ENCODE results near the gene ANKS1B.
"Not testable (repeated sequence)": the region's sequence is repeated elsewhere in the genome, so short reads cannot be mapped to it uniquely, and the experiment has no call there.

ANKS1B gene

DNA sequence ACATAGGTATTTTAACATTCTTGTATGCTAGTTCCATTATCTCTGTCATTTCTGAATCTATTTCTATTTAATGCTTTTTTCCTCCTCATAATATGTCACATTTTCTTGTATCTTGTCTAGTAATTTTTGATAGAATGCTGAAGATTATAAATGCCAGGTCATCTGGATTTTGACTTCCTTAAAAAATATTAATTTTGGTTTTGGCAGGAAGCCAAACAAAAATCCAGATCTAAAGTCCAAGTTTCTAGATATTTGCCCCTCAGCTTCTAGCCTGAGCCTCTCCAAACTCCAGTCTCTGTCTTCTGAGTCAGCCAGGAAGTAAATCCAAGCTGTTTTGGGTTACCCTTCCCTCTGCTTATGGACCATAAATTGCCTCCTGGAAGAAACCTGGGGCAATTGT lies 1004.2 kb downstream of the ANKS1B start:
- Histone ChIP-seq H3K4me3 (ENCODE audit: low read length) (no peak overlapping the region), H3K36me3 (ENCODE audit: insufficient read depth, low read length) (no peaks in the 10 kb centered on the region), H3K4me1 (ENCODE audit: insufficient read depth, low read length) (no peaks in the 10 kb centered on the region), H3K9me3 (ENCODE audit: low read length) (no peaks in the 10 kb centered on the region), H3K27me3 (ENCODE audit: insufficient read depth, low read length) (no peaks in the 10 kb centered on the region), H2AFZ (ENCODE audit: low read depth, low read length) (no peak overlapping the region)

GRCh38 chr12:98977186-98977585 lies 1007.5 kb downstream of the ANKS1B start:
- H2AFZ ChIP-seq (ENCODE audit: low read depth, low read length), result no peak overlapping the region

DNA sequence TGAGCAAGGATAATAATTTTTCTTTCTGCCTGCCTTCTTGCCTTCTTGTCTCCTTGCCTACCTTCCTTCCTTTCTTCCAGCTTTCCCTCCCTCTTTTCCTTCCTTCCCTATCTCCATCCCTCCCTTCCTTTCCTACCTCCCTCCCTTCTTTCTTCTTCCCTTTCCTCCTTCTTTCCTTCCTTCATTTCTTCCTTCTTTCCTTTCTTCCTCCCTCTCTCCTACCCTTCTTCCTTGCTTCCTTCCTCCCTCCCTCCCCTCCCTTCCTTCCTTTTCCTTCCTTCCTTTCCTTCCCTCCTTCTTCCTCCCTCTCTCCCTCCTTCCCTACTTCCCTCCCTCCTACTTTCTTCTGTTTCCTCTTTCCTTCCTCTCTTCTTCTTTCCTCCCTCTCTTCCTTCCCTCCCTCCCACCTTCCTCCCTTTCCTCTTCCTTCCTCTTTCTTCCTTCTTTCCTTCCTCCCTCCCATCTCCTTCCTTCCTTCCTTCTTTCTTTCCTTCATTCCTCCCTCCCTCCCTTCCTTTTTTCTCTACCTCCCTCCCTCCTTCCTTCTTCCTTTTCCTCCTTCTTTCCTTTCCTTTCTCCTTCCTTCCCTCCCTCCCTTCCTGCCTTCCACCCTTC lies 1009.9 kb downstream of the ANKS1B start:
- H3K9me3 ChIP-seq (ENCODE audit: low read length), result no peaks in the 10 kb centered on the region
- no peak overlapping the region for H3K4me3 ChIP-seq (ENCODE audit: low read length)
- no peaks in the 10 kb centered on the region for H3K27me3 ChIP-seq (ENCODE audit: insufficient read depth, low read length)
- no peaks in the 10 kb centered on the region for H3K36me3 ChIP-seq (ENCODE audit: insufficient read depth, low read length)
- no peaks in the 10 kb centered on the region for H3K4me1 ChIP-seq (ENCODE audit: insufficient read depth, low read length)
- no peak overlapping the region for H2AFZ ChIP-seq (ENCODE audit: low read depth, low read length)

More at GRCh38 chr12:98977186-98977585, 1007.5 kb downstream of the ANKS1B start:
- no peaks in the 10 kb centered on the region for H3K27me3 ChIP-seq (ENCODE audit: insufficient read depth, low read length)
- no peak overlapping the region for H3K4me3 ChIP-seq (ENCODE audit: low read length)
- no peaks in the 10 kb centered on the region for H3K36me3 ChIP-seq (ENCODE audit: insufficient read depth, low read length)
- H3K9me3 ChIP-seq (ENCODE audit: low read length), result no peaks in the 10 kb centered on the region
- no peaks in the 10 kb centered on the region for H3K4me1 ChIP-seq (ENCODE audit: insufficient read depth, low read length)

DNA sequence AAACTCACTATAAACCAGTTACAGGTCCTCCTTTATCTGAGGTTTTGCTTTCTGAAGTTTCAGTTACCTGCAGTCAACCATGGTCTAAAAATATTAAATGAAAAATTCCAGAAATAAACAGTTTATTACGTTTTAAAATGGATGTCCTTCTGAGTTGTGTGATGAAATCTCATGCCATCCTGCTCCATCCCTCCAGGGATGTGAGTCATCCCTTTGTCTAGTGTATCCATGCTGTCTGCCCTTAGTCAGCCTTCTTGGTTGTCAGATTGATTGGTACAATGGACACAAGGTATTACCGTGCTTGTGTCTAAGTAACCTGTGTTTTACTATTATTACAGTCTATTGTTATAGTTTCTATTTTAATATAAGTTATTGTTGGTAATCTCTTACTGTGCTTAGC lies 1011.3 kb downstream of the ANKS1B start:
- H3K4me3 ChIP-seq (ENCODE audit: low read length), result no peak overlapping the region
- H2AFZ ChIP-seq (ENCODE audit: low read depth, low read length), result no peak overlapping the region
- H3K4me1 ChIP-seq (ENCODE audit: insufficient read depth, low read length), result no peaks in the 10 kb centered on the region
- no peaks in the 10 kb centered on the region for H3K9me3 ChIP-seq (ENCODE audit: low read length)
- no peaks in the 10 kb centered on the region for H3K36me3 ChIP-seq (ENCODE audit: insufficient read depth, low read length)
- no peaks in the 10 kb centered on the region for H3K27me3 ChIP-seq (ENCODE audit: insufficient read depth, low read length)

DNA sequence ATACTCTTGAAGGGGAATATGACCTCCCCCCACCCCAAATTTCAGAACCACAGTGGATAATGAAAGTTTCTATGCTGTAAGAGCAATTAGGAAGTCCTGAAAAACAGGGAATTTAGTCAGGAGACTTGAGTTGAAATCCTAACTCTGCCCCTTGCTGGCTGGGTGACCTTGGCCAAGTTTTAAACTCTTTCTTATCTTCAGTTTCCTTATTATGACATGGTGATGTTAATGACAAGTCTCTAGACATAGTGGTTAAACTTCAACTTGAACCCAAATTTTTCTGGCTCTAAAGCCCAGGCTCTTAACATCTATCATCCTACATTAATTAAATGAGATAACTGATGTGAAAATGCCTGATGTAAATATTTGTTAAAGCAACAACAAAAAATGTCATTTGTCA lies 1013.8 kb downstream of the ANKS1B start:
- Histone ChIP-seq H3K4me1 (ENCODE audit: insufficient read depth, low read length) (no peaks in the 10 kb centered on the region), H3K4me3 (ENCODE audit: low read length) (no peak overlapping the region), H3K27me3 (ENCODE audit: insufficient read depth, low read length) (no peaks in the 10 kb centered on the region), H2AFZ (ENCODE audit: low read depth, low read length) (no peak overlapping the region), H3K36me3 (ENCODE audit: insufficient read depth, low read length) (no peaks in the 10 kb centered on the region), H3K9me3 (ENCODE audit: low read length) (no peaks in the 10 kb centered on the region)

- H3K4me3 ChIP-seq (ENCODE audit: low read length), result no peak overlapping the region
- no peaks in the 10 kb centered on the region for H3K9me3 ChIP-seq (ENCODE audit: low read length)
- no peaks in the 10 kb centered on the region for H3K27me3 ChIP-seq (ENCODE audit: insufficient read depth, low read length)
- no peaks in the 10 kb centered on the region for H3K36me3 ChIP-seq (ENCODE audit: insufficient read depth, low read length)
- H3K4me1 ChIP-seq (ENCODE audit: insufficient read depth, low read length), result no peaks in the 10 kb centered on the region
- no peak overlapping the region for H2AFZ ChIP-seq (ENCODE audit: low read depth, low read length)
Observed at GRCh38 chr12:98970210-98970609, 1014.5 kb downstream of the ANKS1B start.

DNA sequence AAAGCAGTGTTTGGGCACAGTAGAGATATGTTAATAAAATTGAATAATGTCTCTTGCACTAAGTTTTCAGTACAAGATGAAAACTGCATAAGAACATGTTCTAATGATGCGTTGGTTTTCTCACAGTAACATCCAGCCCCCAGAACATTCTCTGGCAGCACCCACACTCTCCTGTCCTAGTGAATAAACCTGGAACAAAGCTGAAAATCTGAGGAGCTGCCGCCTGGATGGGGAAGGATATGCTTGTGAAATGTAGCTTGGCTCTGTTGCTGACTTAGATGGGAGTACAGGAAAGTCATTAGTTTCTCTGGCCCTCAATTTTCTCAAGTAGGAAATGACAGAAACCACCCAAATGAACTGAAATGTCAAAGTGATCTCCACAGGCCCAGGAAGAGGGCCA lies 1015.8 kb downstream of the ANKS1B start:
- Histone ChIP-seq H2AFZ (ENCODE audit: low read depth, low read length) (no peak overlapping the region), H3K4me1 (ENCODE audit: insufficient read depth, low read length) (no peaks in the 10 kb centered on the region), H3K27me3 (ENCODE audit: insufficient read depth, low read length) (no peaks in the 10 kb centered on the region), H3K36me3 (ENCODE audit: insufficient read depth, low read length) (no peaks in the 10 kb centered on the region), H3K9me3 (ENCODE audit: low read length) (no peaks in the 10 kb centered on the region), H3K4me3 (ENCODE audit: low read length) (no peak overlapping the region)

GRCh38 chr12:98957135-98957534 lies 1027.6 kb downstream of the ANKS1B start:
- not testable (repeated sequence) for H3K27me3 ChIP-seq (ENCODE audit: insufficient read depth, low read length); H3K36me3 ChIP-seq (ENCODE audit: insufficient read depth, low read length); H3K4me1 ChIP-seq (ENCODE audit: insufficient read depth, low read length)

GRCh38 chr12:98955284-98955683 lies 1029.5 kb downstream of the ANKS1B start:
- H3K9me3 ChIP-seq (ENCODE audit: low read length), result peaks cover 1% of the 10 kb centered on the region
- H3K27me3 ChIP-seq (ENCODE audit: insufficient read depth, low read length), result no peaks in the 10 kb centered on the region
- H3K4me3 ChIP-seq (ENCODE audit: low read length), result no peak overlapping the region
- no peaks in the 10 kb centered on the region for H3K36me3 ChIP-seq (ENCODE audit: insufficient read depth, low read length)
- H2AFZ ChIP-seq (ENCODE audit: low read depth, low read length), result no peak overlapping the region
- H3K4me1 ChIP-seq (ENCODE audit: insufficient read depth, low read length), result peaks cover 14% of the 10 kb centered on the region

More at GRCh38 chr12:98957135-98957534, 1027.6 kb downstream of the ANKS1B start:
- H2AFZ ChIP-seq (ENCODE audit: low read depth, low read length); H3K4me3 ChIP-seq (ENCODE audit: low read length); H3K9me3 ChIP-seq (ENCODE audit: low read length): not testable (repeated sequence)

- no peaks in the 10 kb centered on the region for H3K36me3 ChIP-seq (ENCODE audit: insufficient read depth, low read length)
- peaks cover 14% of the 10 kb centered on the region for H3K4me1 ChIP-seq (ENCODE audit: insufficient read depth, low read length)
- no peak overlapping the region for H2AFZ ChIP-seq (ENCODE audit: low read depth, low read length)
- no peak overlapping the region for H3K4me3 ChIP-seq (ENCODE audit: low read length)
- H3K27me3 ChIP-seq (ENCODE audit: insufficient read depth, low read length), result no peaks in the 10 kb centered on the region
- peaks cover 1% of the 10 kb centered on the region for H3K9me3 ChIP-seq (ENCODE audit: low read length)
Observed at GRCh38 chr12:98954506-98954905, 1030.2 kb downstream of the ANKS1B start.

DNA sequence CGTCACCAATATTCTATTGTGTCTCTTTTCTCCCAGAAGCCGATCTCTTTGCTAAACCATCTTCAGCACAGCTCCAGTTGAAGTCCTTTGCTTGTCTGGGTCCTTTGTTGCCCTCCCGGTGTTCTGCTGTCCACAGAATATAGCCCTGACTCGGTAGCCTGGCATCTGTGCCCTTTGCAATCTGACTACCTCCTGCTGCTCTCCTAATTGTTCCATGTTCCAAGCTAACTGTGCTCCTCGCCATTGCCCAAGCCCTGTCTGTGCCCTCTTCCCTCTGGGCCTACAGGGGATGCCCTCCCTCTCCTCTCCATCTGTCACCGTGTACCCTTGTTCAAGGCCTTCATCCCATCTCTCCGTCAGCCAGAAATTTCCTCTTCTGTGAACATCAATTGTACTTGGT lies 1033.3 kb downstream of the ANKS1B start:
- Histone ChIP-seq H3K4me3 (ENCODE audit: low read length) (no peak overlapping the region), H3K9me3 (ENCODE audit: low read length) (peaks cover 1% of the 10 kb centered on the region), H3K36me3 (ENCODE audit: insufficient read depth, low read length) (no peaks in the 10 kb centered on the region), H3K27me3 (ENCODE audit: insufficient read depth, low read length) (no peaks in the 10 kb centered on the region), H3K4me1 (ENCODE audit: insufficient read depth, low read length) (peaks cover 17% of the 10 kb centered on the region), H2AFZ (ENCODE audit: low read depth, low read length) (no peak overlapping the region)

DNA sequence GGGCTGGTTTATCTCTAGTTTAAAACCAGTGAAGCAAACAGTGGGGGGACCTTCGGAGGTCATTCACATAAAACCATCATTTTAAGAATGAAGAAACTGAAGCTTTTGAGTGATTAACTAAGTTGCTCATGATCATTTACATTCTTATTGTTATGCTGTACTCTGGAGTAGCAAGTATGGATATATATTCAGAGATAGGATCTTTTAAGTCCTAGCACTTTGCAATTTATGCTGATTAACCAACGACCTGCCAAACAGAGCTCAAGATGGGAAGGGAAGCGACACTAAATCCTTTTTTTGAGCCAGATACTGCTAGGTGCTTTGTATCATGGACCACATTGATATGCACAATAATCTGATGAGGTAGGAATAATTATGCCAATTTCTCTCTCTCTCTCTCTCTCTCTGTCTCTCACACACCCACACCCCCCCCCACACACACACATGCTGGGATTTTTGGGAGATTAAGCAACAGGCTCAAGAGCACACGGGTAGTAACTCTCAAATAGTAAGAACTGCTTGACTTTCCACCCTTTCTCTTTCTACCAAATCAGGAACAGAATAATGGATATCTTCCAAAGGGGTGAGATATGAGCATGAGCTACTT lies 1036.3 kb downstream of the ANKS1B start:
- no peaks in the 10 kb centered on the region for H3K36me3 ChIP-seq (ENCODE audit: insufficient read depth, low read length)
- H2AFZ ChIP-seq (ENCODE audit: low read depth, low read length), result no peak overlapping the region
- H3K4me1 ChIP-seq (ENCODE audit: insufficient read depth, low read length), result peaks cover 17% of the 10 kb centered on the region
- H3K27me3 ChIP-seq (ENCODE audit: insufficient read depth, low read length), result no peaks in the 10 kb centered on the region
- H3K9me3 ChIP-seq (ENCODE audit: low read length), result peaks cover 1% of the 10 kb centered on the region
- H3K4me3 ChIP-seq (ENCODE audit: low read length), result no peak overlapping the region

DNA sequence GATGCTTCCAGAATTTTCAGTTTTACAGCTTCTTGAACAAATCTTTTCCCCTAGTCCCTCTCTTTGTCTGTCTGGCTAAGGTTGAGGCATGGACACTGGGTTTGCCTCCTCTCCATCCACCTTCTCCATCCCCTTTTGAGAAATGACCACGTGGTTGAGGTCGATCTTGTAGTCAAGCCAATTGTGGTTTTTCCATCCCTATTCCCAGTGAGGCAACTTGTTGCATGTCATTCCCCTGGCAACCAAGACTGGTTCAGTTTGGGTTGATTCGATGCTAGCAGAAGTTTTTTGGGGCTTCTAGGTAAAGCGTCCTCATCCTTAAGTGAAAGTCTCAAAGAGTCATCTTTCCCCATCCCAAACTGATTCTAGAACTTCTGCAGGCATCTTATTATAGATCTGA lies 1038.9 kb downstream of the ANKS1B start:
- H3K4me3 ChIP-seq (ENCODE audit: low read length), result no peak overlapping the region
- H2AFZ ChIP-seq (ENCODE audit: low read depth, low read length), result no peak overlapping the region
- no peaks in the 10 kb centered on the region for H3K27me3 ChIP-seq (ENCODE audit: insufficient read depth, low read length)
- H3K9me3 ChIP-seq (ENCODE audit: low read length), result no peaks in the 10 kb centered on the region
- peaks cover 8% of the 10 kb centered on the region for H3K4me1 ChIP-seq (ENCODE audit: insufficient read depth, low read length)
- H3K36me3 ChIP-seq (ENCODE audit: insufficient read depth, low read length), result no peaks in the 10 kb centered on the region

GRCh38 chr12:98939926-98940325 lies 1044.8 kb downstream of the ANKS1B start:
- H3K4me3 ChIP-seq (ENCODE audit: low read length), result no peak overlapping the region
- no peaks in the 10 kb centered on the region for H3K27me3 ChIP-seq (ENCODE audit: insufficient read depth, low read length)
- H2AFZ ChIP-seq (ENCODE audit: low read depth, low read length), result no peak overlapping the region
- H3K36me3 ChIP-seq (ENCODE audit: insufficient read depth, low read length), result no peaks in the 10 kb centered on the region
- no peaks in the 10 kb centered on the region for H3K9me3 ChIP-seq (ENCODE audit: low read length)
- H3K4me1 ChIP-seq (ENCODE audit: insufficient read depth, low read length), result no peaks in the 10 kb centered on the region

Data from neuron (in vitro differentiated cells).